Esophagus muscularis mucosa (tissue), 3 donors: ENCODE results near the gene SRD5A2.

Experiments
- POLR2AphosphoS5 ChIP-seq, 2 donors: sonication (generic); formaldehyde crosslinking; IDR thresholded peaks; one replicate each; pipeline ENCODE4 v1.6.1; 2017; ENCODE audit warnings: antibody characterized with exemption in 2 of 2
- TF ChIP-seq, protein P1 (sequence below), 3 experiments: fragments of 200-600 bp in 2 of 3; fragments of 450-650 bp in 1 of 3; sonication (generic) in 2 of 3; IDR thresholded peaks; one replicate each; pipeline ENCODE4 v1.5.1; 2017 to 2019; ENCODE audit warnings: antibody characterized with exemption in 3 of 3, mild to moderate bottlenecking in 2 of 3, moderate library complexity in 1 of 3

DNA sequence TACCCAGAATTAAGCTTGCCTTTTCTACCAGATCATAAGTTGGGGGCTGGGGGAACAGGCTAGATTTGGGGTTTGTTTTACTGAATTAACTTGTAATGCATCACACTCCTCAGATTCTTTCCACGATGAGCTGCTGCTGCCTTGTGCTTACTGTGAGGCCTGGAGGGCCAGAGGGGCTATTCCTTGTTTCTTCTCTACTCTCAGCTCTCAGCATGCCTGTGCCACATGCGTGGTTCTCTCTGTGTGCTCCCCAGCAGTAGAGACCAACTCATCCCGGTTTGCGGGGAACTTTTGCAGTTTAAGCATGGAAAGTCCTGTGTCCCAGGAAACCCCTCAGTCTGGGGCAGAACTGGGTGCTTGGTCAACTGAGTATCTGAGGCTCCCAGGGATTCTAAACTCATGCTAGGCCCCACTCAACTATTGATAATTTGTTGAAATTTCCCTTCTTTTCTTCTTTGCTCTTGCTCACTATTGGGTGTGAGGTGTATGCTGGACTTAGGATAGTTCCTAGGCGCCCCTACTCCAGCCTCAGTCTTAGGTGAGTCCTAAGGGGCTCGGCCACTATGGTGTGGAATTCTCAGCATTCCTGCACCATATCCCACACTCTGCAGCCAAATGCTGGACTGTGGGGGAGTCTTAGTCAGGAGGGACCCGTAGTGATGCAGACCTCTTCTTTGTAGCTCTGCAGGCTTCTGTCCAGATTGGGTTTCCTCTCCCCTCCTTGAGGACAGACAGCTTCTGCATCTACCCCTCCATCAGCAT lies 63.1 kb downstream of the SRD5A2 start:
- TF ChIP-seq, protein P1, sequence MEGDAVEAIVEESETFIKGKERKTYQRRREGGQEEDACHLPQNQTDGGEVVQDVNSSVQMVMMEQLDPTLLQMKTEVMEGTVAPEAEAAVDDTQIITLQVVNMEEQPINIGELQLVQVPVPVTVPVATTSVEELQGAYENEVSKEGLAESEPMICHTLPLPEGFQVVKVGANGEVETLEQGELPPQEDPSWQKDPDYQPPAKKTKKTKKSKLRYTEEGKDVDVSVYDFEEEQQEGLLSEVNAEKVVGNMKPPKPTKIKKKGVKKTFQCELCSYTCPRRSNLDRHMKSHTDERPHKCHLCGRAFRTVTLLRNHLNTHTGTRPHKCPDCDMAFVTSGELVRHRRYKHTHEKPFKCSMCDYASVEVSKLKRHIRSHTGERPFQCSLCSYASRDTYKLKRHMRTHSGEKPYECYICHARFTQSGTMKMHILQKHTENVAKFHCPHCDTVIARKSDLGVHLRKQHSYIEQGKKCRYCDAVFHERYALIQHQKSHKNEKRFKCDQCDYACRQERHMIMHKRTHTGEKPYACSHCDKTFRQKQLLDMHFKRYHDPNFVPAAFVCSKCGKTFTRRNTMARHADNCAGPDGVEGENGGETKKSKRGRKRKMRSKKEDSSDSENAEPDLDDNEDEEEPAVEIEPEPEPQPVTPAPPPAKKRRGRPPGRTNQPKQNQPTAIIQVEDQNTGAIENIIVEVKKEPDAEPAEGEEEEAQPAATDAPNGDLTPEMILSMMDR (IDR thresholded peaks at IDR 0.05) = no peak
- TF ChIP-seq POLR2AphosphoS5 (IDR thresholded peaks at IDR 0.05) = no peak
